Uterus (tissue), 4 donors: ENCODE data around the gene FBXO17. TPM values are rescaled to one million over a fixed set of nuclear protein-coding genes. Genes with fewer than 3 reads are reported as not detected.

Source experiments
- DNase-seq, 2 donors: peaks; one replicate each; pipeline ENCODE4 v3.0.0-alpha.2; 2019 to 2020
- H3K27ac ChIP-seq, 2 donors: fragments of 200-600 bp; sonication (generic); 1 replicate in 1 of 2; 2 replicates in 1 of 2; pipeline ENCODE4 v1.5.1; 2016 to 2018
- H3K27me3 ChIP-seq, 2 donors: fragments of 200-600 bp; sonication (generic); one replicate each; pipeline ENCODE4 v1.5.1; 2018 to 2019; ENCODE audit warnings: control low read depth in 1 of 2
- H3K36me3 ChIP-seq, 2 donors: fragments of 200-600 bp; sonication (generic); one replicate each; pipeline ENCODE4 v1.5.1; 2019; ENCODE audit warnings: control low read depth in 1 of 2
- H3K4me1 ChIP-seq, 2 donors: fragments of 200-600 bp; sonication (generic); one replicate each; pipeline ENCODE4 v1.5.1; 2018 to 2019; ENCODE audit warnings: control low read depth in 1 of 2
- H3K4me3 ChIP-seq, 2 donors: fragments of 200-600 bp; sonication (generic); 1 replicate in 1 of 2; 2 replicates in 1 of 2; pipeline ENCODE4 v1.5.1; 2018 to 2019; ENCODE audit warnings: mild to moderate bottlenecking in 1 of 2
- H3K9me3 ChIP-seq, 2 donors: fragments of 200-600 bp; sonication (generic); one replicate each; pipeline ENCODE4 v1.5.1; 2019; ENCODE audit warnings: control low read depth in 1 of 2
- POLR2A ChIP-seq, 2 donors: fragments of 450-650 bp; IDR thresholded peaks; one replicate each; pipeline ENCODE4 v1.6.1; 2016; ENCODE audit warnings: antibody characterized with exemption in 2 of 2, mild to moderate bottlenecking in 1 of 2, moderate library complexity in 1 of 2
- intact Hi-C: fragments of 100-400 bp; cut with DNase I; formaldehyde crosslinking; loops from one replicate; pipeline ENCODE4 v1.15.1; 2023; ENCODE audit warnings: low total_unique reads
- total RNA-seq, 4 donors: library from RNA; depleted of rRNA in 3 of 4; stranded (reverse); fragments of >200 nt in 3 of 4; gene quantifications; one replicate each; pipeline versions ENCODE4 v1.1.0 to v1.2.4, GENCODE V29; 2014 to 2023
- TF ChIP-seq, protein P1 (sequence below), 4 experiments: fragments of 200-600 bp in 2 of 4; fragments of 450-650 bp in 2 of 4; sonication (generic) in 2 of 4; IDR thresholded peaks; one replicate each; pipeline ENCODE4 v1.5.1; 2016 to 2019; ENCODE audit warnings: antibody characterized with exemption in 4 of 4, mild to moderate bottlenecking in 2 of 4, moderate library complexity in 1 of 4
- donor health status: DM: yes; HTN: yes; CAD: no.

The FBXO17 gene
- total RNA-seq, 4 donors from 2014 or later = 3.8 to 47.6 (median 36.7) TPM

GRCh38 chr19:38933544-38933943, 42.0 kb downstream of the FBXO17 start:
- Histone ChIP-seq H3K27ac (no peak overlapping the region), H3K27me3 (no peaks in the 10 kb centered on the region), H3K4me1 (peaks cover 0 to 7% of the 10 kb centered on the region in 2 donors), H3K36me3 (no peaks in the 10 kb centered on the region), H3K4me3 (no peak overlapping the region), H3K9me3 (no peaks in the 10 kb centered on the region)
- intact Hi-C loops = no loop called here
- DNase-seq = no peak
- TF ChIP-seq, protein P1, sequence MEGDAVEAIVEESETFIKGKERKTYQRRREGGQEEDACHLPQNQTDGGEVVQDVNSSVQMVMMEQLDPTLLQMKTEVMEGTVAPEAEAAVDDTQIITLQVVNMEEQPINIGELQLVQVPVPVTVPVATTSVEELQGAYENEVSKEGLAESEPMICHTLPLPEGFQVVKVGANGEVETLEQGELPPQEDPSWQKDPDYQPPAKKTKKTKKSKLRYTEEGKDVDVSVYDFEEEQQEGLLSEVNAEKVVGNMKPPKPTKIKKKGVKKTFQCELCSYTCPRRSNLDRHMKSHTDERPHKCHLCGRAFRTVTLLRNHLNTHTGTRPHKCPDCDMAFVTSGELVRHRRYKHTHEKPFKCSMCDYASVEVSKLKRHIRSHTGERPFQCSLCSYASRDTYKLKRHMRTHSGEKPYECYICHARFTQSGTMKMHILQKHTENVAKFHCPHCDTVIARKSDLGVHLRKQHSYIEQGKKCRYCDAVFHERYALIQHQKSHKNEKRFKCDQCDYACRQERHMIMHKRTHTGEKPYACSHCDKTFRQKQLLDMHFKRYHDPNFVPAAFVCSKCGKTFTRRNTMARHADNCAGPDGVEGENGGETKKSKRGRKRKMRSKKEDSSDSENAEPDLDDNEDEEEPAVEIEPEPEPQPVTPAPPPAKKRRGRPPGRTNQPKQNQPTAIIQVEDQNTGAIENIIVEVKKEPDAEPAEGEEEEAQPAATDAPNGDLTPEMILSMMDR (IDR thresholded peaks at IDR 0.05) = no peak
- no peak for TF ChIP-seq POLR2A (IDR thresholded peaks at IDR 0.05)

- TF ChIP-seq, protein P1 (IDR thresholded peaks at IDR 0.05) = no peak
- no peak for TF ChIP-seq POLR2A (IDR thresholded peaks at IDR 0.05)
- H3K4me3 ChIP-seq = no peak overlapping the region
- DNase-seq = no peak
- no peaks in the 10 kb centered on the region for H3K9me3 ChIP-seq
- no peaks in the 10 kb centered on the region for H3K36me3 ChIP-seq
- intact Hi-C loops = no loop called here
- peaks cover 0 to 7% of the 10 kb centered on the region in 2 donors for H3K4me1 ChIP-seq
- no peaks in the 10 kb centered on the region for H3K27me3 ChIP-seq
- H3K27ac ChIP-seq = no peak overlapping the region
These were observed 42.9 kb downstream of the FBXO17 start for GRCh38 chr19:38932425-38933179.

DNA sequence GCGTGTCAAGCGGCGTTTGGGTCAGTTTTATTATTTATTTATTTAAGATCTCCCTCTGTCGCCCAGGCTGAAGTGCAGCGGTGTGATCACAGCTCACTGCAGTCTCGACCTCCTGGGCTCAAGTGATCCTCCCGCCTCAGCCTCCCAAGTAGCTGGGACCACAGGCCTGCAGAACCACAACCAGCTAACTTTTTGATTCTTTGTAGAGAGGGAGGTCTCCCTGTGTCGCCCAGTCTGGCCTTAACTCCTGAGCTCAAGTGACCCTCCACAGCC, 44.1 kb downstream of the FBXO17 start:
- no peak for DNase-seq
- intact Hi-C loops = no loop called here
- Histone ChIP-seq H3K4me3 (peak overlapping the region; percentile 64 to 82), H3K27ac (peak overlapping the region in 1 of 2 donors; percentile 85), H3K9me3 (no peaks in the 10 kb centered on the region), H3K36me3 (no peaks in the 10 kb centered on the region), H3K27me3 (no peaks in the 10 kb centered on the region), H3K4me1 (peaks cover 0 to 7% of the 10 kb centered on the region in 2 donors)
- no peak for TF ChIP-seq POLR2A (IDR thresholded peaks at IDR 0.05)
- TF ChIP-seq, protein P1 (IDR thresholded peaks at IDR 0.05) = no peak

- DNase-seq = peak; percentile 98
- TF ChIP-seq POLR2A (IDR thresholded peaks at IDR 0.05) = peak in 1 of 2 donors; percentile 49
- TF ChIP-seq, protein P1 (IDR thresholded peaks at IDR 0.05) = no peak
- Histone ChIP-seq H3K9me3 (no peaks in the 10 kb centered on the region), H3K27me3 (no peaks in the 10 kb centered on the region), H3K27ac (peak within 1 kb of the TSS; percentile 85 to 87), H3K36me3 (no peaks in the 10 kb centered on the region), H3K4me1 (peaks cover 0 to 7% of the 10 kb centered on the region in 2 donors), H3K4me3 (peak within 1 kb of the TSS; percentile 64 to 82)
- intact Hi-C loops = no loop called here
These were observed 44.6 kb downstream of the FBXO17 start, which contains the start of gene MRPS12 for GRCh38 chr19:38930776-38931520. MRPS12 (plus strand) TSS chr19:38930944; CDS start chr19:38931295, 351 bp downstream.
